ENCODE results near the gene PCBP3. TPM values are rescaled to one million over a fixed set of nuclear protein-coding genes. Genes with fewer than 3 reads are reported as not detected.

Gene PCBP3
- total and polyA plus RNA-seq, 10 of the 15 experiments (the other 5 are each of a cell fraction or from before 2014, with no cell fraction given): 0.09 to 1.3 (median 0.46) TPM; not detected in 3

DNA sequence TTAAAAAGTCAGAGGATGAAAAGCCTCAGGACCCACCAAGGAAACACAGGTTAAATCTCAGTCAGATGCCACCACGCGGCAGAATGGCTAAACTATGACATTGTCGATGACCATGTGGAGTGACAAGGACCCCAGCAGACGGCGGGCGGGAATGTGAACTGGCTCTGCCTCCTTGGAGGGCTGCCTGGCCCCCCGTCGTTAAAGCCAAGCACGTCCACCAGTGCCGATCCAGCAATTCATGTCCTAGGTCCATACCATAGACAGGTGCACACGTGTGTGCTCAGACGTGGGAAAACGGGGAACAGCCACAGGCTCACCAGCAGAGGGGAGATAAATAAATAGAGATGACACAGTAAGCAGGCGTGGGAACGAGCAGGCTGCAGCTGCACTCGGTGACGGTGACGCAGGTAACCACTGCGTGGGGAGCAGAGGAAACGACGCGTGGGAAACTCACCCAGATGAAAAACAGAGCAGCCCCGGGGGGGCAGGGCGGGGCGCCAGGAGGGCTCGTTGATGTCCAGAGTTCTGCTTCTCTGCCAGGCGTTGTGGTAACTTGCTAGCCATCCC, 28.3 kb upstream of the PCBP3 start (continued):
- TF ChIP-seq SIN3A (IDR thresholded peaks at IDR 0.05; ENCODE audit: low read depth, low read length): no peak
- no peak for TF ChIP-seq NFIC (IDR thresholded peaks at IDR 0.05; ENCODE audit: low read depth, low read length)
- TF ChIP-seq, protein P1, sequence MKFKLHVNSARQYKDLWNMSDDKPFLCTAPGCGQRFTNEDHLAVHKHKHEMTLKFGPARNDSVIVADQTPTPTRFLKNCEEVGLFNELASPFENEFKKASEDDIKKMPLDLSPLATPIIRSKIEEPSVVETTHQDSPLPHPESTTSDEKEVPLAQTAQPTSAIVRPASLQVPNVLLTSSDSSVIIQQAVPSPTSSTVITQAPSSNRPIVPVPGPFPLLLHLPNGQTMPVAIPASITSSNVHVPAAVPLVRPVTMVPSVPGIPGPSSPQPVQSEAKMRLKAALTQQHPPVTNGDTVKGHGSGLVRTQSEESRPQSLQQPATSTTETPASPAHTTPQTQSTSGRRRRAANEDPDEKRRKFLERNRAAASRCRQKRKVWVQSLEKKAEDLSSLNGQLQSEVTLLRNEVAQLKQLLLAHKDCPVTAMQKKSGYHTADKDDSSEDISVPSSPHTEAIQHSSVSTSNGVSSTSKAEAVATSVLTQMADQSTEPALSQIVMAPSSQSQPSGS (IDR thresholded peaks at IDR 0.05; ENCODE audit: low read length): peak; percentile 86
- TF ChIP-seq ZBED1 (IDR thresholded peaks at IDR 0.05; ENCODE audit: borderline replicate concordance): 0 out of 2 replicates have a peak, but pooled peaks have one; percentile 37
- peak; percentile 58; the same call in 1 of the 2 replicates for TF ChIP-seq FOXM1 (IDR thresholded peaks at IDR 0.05; ENCODE audit: low read depth, low read length)
- TF ChIP-seq, protein P2, sequence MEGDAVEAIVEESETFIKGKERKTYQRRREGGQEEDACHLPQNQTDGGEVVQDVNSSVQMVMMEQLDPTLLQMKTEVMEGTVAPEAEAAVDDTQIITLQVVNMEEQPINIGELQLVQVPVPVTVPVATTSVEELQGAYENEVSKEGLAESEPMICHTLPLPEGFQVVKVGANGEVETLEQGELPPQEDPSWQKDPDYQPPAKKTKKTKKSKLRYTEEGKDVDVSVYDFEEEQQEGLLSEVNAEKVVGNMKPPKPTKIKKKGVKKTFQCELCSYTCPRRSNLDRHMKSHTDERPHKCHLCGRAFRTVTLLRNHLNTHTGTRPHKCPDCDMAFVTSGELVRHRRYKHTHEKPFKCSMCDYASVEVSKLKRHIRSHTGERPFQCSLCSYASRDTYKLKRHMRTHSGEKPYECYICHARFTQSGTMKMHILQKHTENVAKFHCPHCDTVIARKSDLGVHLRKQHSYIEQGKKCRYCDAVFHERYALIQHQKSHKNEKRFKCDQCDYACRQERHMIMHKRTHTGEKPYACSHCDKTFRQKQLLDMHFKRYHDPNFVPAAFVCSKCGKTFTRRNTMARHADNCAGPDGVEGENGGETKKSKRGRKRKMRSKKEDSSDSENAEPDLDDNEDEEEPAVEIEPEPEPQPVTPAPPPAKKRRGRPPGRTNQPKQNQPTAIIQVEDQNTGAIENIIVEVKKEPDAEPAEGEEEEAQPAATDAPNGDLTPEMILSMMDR (IDR thresholded peaks at IDR 0.05 in 2 of 3, conservative IDR thresholded peaks at IDR 0.05 in 1 of 3; ENCODE audit: control insufficient read depth in 2 of 3, extremely low read depth in 1 of 3, insufficient read depth in 1 of 3, low read depth in 3 of 3, low read length in 3 of 3): peak in 1 of 3 experiments; percentile 5; a peak in 1 of 6 replicates
- TF ChIP-seq LARP7 (IDR thresholded peaks at IDR 0.05): peak; percentile 70; the same call in 1 of the 2 replicates
- no peak for TF ChIP-seq SUZ12 (IDR thresholded peaks at IDR 0.05; ENCODE audit: unreplicated experiment)
- no peak for TF ChIP-seq POLR2A (IDR thresholded peaks at IDR 0.05; ENCODE audit: low read depth, low read length)
- peak; percentile 66 for TF ChIP-seq MXI1 (IDR thresholded peaks at IDR 0.05; ENCODE audit: low read depth, low read length)
- TF ChIP-seq KLF5 (IDR thresholded peaks at IDR 0.05; ENCODE audit: partially characterized antibody): peak; percentile 44
- TF ChIP-seq, protein P3, sequence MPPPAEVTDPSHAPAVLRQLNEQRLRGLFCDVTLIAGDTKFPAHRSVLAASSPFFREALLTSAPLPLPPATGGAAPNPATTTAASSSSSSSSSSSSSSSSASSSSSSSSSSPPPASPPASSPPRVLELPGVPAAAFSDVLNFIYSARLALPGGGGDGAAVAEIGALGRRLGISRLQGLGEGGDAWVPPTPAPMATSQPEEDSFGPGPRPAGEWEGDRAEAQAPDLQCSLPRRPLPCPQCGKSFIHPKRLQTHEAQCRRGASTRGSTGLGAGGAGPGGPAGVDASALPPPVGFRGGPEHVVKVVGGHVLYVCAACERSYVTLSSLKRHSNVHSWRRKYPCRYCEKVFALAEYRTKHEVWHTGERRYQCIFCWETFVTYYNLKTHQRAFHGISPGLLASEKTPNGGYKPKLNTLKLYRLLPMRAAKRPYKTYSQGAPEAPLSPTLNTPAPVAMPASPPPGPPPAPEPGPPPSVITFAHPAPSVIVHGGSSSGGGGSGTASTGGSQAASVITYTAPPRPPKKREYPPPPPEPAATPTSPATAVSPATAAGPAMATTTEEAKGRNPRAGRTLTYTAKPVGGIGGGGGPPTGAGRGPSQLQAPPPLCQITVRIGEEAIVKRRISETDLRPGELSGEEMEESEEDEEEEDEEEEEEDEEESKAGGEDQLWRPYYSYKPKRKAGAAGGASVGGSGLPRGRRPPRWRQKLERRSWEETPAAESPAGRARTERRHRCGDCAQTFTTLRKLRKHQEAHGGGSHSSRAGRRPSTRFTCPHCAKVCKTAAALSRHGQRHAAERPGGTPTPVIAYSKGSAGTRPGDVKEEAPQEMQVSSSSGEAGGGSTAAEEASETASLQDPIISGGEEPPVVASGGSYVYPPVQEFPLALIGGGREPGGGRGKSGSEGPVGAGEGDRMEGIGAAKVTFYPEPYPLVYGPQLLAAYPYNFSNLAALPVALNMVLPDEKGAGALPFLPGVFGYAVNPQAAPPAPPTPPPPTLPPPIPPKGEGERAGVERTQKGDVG (CRISPR knock-in tag; IDR thresholded peaks at IDR 0.05): no peak
- TF ChIP-seq PML (IDR thresholded peaks at IDR 0.05; ENCODE audit: low read length): no peak
- TF ChIP-seq NR2F1 (conservative IDR thresholded peaks at IDR 0.05): peak; percentile 87; the same call in 1 of the 2 replicates
- TF ChIP-seq, protein P4, sequence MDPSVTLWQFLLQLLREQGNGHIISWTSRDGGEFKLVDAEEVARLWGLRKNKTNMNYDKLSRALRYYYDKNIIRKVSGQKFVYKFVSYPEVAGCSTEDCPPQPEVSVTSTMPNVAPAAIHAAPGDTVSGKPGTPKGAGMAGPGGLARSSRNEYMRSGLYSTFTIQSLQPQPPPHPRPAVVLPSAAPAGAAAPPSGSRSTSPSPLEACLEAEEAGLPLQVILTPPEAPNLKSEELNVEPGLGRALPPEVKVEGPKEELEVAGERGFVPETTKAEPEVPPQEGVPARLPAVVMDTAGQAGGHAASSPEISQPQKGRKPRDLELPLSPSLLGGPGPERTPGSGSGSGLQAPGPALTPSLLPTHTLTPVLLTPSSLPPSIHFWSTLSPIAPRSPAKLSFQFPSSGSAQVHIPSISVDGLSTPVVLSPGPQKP (IDR thresholded peaks at IDR 0.05; ENCODE audit: low read depth, low read length): no peak
- TF ChIP-seq RELA (IDR thresholded peaks at IDR 0.05; ENCODE audit: borderline replicate concordance, partially characterized antibody): peak; percentile 43
- TF ChIP-seq, protein P5, sequence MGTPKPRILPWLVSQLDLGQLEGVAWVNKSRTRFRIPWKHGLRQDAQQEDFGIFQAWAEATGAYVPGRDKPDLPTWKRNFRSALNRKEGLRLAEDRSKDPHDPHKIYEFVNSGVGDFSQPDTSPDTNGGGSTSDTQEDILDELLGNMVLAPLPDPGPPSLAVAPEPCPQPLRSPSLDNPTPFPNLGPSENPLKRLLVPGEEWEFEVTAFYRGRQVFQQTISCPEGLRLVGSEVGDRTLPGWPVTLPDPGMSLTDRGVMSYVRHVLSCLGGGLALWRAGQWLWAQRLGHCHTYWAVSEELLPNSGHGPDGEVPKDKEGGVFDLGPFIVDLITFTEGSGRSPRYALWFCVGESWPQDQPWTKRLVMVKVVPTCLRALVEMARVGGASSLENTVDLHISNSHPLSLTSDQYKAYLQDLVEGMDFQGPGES (IDR thresholded peaks at IDR 0.05): no peak
- TF ChIP-seq ZNF384 (IDR thresholded peaks at IDR 0.05; ENCODE audit: borderline replicate concordance, low read depth, low read length): no peak; the same call in 1 of the 2 replicates
- no peak; the same call in 1 of the 2 replicates for TF ChIP-seq EED (IDR thresholded peaks at IDR 0.05; ENCODE audit: low read depth)
- TF ChIP-seq GATAD2B (conservative IDR thresholded peaks at IDR 0.05; ENCODE audit: low read depth): peak; percentile 100
- TF ChIP-seq MYB (IDR thresholded peaks at IDR 0.05; ENCODE audit: borderline replicate concordance, low read depth, low read length): peak; percentile 73; the same call in 1 of the 2 replicates
- TF ChIP-seq FOS (IDR thresholded peaks at IDR 0.05; ENCODE audit: borderline replicate concordance, extremely low read depth, insufficient read length): no peak

Measured in GM12878 (cell line).